T1000 (cell line): ENCODE measurements around the gene CITED2.
"Not testable (repeated sequence)": the region's sequence is repeated elsewhere in the genome, so short reads cannot be mapped to it uniquely, and the experiment has no call there.

ENCODE experiments used
- DNase-seq: peaks from one replicate; lab custom pipeline; 2025; ENCODE audit warnings: mixed read lengths; lab: John Stamatoyannopoulos, UW

CITED2 gene

DNA sequence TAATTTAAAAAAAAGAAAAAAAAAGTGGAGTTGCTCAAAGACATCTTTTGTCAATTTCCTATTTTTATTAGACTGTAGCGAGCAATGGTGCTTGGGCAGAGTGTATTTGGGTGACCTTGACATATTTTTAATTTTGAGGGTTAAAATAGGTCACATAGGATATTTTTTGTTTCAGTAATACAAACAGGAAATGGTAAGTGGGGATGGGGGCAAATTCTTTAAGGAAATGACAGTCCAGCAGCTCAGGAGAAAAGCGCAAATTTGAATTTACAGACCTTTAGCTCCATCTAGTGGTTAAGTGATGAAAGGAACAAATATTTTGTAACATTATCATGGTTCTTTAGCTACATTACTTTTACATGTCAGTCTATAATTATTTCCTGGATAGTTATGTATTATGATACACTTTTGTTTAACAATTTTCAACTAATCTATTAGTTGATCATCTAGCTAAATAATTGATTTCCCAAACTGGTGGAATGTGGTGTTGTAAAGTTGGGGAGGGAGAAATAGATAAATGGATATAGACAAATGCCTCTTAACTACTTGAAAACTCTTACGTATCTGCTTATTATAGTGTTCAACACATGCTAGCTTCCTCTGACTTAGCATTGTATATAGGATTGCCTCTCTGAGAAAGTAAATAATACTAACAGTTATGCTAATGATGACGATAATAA is 10.0 kb downstream of the CITED2 start:
- no peak for DNase-seq

DNA sequence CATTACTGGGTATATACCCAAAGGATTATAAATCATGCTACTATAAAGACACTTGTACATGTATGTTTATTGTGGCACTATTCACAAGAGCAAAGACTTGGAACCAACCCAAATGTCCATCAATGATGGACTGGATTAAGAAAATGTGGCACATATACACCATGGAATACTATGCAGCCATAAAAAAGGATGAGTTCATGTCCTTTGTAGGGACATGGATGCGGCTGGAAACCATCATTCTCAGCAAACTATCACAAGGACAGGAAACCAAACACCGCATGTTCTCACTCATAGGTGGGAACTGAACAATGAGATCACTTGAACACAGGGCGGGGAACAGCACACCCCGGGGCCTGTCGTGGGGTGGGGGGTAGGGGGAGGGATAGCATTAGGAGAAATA is 10.7 kb downstream of the CITED2 start:
- DNase-seq = not testable (repeated sequence)

GRCh38 chr6:139363123-139363522 is 11.3 kb downstream of the CITED2 start:
- not testable (repeated sequence) for DNase-seq

GRCh38 chr6:139361211-139361610 is 13.2 kb downstream of the CITED2 start:
- no peak for DNase-seq

DNA sequence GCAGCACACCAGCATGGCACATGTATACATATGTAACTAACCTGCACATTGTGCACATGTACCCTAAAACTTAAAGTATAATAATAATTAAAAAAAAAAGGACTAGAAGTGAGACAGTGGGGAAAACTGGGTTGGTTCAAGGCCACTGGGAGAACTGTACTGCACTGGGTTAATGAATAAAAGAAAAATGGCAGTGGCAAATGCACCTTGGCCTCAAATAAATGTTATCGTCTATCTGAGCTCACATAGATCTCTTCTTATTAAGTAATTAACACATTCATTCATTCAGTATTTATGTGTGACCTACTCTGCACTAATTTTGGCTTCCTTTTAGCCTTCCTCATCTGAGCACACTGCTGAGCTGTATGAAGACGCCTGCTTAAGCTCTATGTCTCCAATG is 17.5 kb downstream of the CITED2 start:
- no peak for DNase-seq

GRCh38 chr6:139355777-139356445 is 18.5 kb downstream of the CITED2 start:
- DNase-seq = no peak

DNA sequence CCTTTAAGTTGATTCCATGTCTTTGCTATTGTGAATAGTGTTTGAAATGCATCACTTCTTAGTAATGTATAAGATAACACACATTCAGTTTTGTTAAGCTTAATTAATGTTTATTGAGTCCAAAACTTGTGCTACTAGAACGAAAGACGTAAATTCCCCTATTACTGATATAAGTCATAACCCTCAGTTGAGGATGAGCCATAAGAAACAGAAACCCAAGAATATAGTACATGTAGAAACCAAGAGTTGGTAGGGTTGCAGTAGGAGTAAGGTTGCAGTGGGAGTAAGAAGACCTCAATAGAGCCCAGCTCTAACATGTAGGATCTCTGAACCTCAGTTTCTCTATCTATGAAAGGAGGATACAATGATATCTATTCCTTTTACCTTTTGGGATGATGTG is 19.3 kb downstream of the CITED2 start:
- no peak for DNase-seq

GRCh38 chr6:139354189-139354588 is 20.3 kb downstream of the CITED2 start:
- no peak for DNase-seq

- no peak for DNase-seq
These were observed 24.9 kb downstream of the CITED2 start for GRCh38 chr6:139349464-139350020.

GRCh38 chr6:139346392-139346791 is 28.1 kb downstream of the CITED2 start:
- no peak for DNase-seq

- DNase-seq = no peak
These were observed 30.1 kb downstream of the CITED2 start for GRCh38 chr6:139344186-139344963.

GRCh38 chr6:139343052-139343750 is 31.2 kb downstream of the CITED2 start:
- no peak for DNase-seq

GRCh38 chr6:139341060-139341459 is 33.4 kb downstream of the CITED2 start:
- DNase-seq = no peak

DNA sequence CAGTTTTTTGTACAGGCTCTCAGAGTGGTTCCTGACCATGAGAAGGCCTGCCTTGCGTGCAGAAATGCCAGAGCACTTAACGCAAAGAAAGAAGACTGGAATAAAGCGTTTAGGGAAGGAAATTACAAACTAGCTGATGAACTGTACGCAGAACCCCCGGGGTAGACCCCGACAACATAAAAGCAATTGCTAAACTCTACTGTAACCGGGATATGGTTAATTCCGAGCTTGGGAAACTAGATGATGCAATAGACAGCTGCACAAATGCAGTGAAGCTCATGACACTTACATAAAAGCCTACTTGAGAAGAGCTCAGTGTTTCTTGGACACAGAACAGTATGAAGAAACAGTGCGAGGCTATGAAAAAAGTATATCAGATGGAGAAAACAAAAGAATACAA is 35.7 kb downstream of the CITED2 start:
- no peak for DNase-seq

- no peak for DNase-seq
These were observed 36.6 kb downstream of the CITED2 start for GRCh38 chr6:139337830-139338229.

- no peak for DNase-seq
These were observed 37.4 kb downstream of the CITED2 start for GRCh38 chr6:139337001-139337400.

- DNase-seq = no peak
These were observed 38.0 kb downstream of the CITED2 start for GRCh38 chr6:139336488-139336887.

DNA sequence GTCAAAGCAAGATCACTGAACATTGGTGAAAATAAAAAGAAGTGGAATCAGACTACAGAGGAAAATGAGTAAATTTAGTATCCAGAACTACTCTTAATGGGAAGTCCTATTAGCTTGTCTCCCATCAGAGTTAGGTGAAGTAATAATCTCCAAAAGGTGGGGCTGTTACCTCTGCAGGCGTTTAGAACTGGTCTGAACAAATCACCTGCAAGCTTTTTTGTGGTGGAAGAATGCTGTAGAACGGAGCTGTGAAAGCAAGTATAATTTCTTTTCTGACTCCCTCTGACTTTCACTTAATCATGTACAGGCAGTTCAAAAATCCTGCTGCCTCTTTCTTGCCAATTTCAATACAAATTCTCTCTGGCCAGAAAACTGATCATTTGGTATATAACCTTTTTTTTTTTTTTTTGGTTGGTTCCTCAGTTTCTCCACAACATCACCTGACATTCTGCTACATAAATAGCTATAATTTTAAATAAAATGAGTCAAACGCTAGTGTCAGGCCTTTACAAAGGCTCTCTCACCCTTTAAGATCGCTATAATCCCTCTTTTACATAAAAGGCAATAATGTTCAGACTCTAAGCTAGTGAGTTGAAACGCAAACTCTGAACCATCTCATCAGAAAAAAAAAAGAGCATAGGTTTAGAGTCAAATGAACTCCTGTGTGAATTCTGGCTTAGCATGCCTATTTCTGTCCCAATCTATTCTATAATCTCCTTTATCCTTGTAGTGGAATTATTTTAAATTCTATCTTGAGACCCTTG is 38.8 kb downstream of the CITED2 start:
- DNase-seq = no peak

DNA sequence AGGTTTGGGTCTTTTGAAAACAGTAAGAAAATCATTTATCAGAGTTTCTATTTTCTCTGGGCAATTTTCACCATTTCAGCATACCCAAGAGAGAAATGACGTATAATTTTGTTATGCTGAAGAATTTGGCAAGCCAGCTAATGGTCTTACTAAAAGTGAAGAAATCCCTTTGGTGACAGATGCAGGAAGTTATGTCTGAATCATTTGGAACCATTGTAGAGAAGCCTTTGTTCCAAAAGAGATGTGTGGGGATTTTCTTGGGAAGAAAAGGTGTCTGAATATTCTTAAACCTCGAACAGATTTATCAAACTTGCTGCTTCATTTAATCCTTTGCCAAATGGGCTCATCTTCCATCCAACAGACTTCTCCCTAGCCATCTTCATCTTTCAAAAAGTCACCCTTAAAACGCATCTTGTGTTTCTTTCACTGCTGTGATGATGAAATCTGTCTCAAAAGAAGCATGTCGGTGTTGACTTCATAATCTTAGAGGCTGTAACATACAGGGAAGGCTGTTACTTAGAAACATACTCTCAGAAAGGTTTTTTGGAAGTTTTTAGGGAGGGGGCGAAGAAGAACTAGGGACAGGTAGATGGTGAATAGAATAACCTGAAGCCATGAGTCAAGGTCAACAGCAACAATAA is 39.5 kb downstream of the CITED2 start:
- DNase-seq = no peak

GRCh38 chr6:139330826-139331500 is 43.5 kb downstream of the CITED2 start:
- DNase-seq = no peak
